ENCODE measurements around the gene XPNPEP1.

DNA sequence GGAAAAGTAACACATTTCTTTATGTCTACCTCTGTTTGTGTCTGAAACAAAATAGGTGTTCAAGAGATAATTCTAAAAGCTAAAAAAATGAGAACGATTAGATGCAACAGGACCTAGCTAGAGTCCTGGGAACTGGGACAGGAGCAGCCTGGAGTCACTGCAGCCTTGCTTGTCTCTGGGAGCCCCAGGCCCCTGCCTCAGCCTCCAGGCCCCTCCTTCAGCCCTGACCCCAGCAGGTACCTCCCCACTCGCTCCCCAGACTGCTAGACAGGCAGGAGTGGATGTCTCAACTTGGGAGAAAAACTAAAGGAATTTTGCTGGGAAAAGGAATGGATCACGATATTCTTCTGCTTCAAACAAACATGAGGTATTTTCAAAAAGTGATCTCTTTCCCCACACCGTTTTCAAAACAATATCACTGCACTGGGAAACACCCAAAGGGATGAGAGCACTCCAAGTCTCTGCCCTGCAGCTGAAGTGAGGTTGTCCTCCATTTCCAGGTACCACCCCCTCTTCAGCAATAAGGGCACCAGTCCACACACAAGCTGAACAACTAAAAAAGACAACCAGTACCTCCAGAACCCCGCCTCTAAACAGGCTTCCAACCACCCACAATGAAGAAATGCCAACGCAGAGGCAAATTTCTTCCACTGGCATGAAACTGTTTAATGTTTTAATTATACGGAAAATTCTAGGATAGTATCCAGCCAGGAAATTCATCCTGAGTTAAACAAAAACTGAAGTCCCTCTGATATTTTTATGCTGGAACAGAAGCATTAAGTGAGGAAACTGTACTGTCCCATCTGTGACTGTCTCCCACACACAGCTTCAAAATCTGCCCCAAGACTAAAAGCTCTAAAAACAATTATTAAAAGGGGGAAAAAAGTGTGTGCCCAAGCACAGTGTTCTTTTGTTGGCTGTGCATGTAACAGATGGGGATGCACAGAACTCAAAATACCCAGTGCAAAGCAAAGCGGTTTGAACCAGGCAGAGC lies 47.2 kb downstream of the XPNPEP1 start:
- TF ChIP-seq, protein P1, sequence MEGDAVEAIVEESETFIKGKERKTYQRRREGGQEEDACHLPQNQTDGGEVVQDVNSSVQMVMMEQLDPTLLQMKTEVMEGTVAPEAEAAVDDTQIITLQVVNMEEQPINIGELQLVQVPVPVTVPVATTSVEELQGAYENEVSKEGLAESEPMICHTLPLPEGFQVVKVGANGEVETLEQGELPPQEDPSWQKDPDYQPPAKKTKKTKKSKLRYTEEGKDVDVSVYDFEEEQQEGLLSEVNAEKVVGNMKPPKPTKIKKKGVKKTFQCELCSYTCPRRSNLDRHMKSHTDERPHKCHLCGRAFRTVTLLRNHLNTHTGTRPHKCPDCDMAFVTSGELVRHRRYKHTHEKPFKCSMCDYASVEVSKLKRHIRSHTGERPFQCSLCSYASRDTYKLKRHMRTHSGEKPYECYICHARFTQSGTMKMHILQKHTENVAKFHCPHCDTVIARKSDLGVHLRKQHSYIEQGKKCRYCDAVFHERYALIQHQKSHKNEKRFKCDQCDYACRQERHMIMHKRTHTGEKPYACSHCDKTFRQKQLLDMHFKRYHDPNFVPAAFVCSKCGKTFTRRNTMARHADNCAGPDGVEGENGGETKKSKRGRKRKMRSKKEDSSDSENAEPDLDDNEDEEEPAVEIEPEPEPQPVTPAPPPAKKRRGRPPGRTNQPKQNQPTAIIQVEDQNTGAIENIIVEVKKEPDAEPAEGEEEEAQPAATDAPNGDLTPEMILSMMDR (IDR thresholded peaks at IDR 0.05; ENCODE audit: low read length) = no peak
- TF ChIP-seq EZH2 (IDR thresholded peaks at IDR 0.05; ENCODE audit: borderline replicate concordance, low read length) = no peak

Measured in OCI-LY1 (cell line).